ENCODE results near the gene URB1. TPM values are rescaled to one million over a fixed set of nuclear protein-coding genes. Genes with fewer than 3 reads are reported as not detected.
"Not testable (repeated sequence)": the region's sequence is repeated elsewhere in the genome, so short reads cannot be mapped to it uniquely, and the experiment has no call there.

Gene URB1
- total RNA-seq, 1 experiment from 2014 or later: 22.6 TPM

DNA sequence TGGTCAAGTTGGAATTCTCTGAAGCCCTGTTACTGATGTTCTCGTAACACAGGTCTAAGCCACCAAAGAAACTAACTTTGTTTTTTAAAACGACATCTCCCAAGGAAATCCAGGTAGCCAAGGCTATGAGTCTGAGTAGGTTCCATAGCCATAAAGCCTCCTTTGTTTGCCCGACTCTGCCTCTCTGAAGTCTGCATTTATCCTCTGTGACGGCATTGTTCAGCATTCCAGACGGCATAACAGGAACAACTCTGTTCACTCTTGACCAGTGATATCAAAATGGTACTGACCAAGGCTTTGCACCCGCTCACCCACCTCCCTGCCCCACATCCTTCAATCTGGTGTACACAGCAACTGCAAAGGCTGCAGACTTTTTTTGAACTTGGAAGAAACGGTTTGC lies 14.8 kb downstream of the URB1 start:
- no peak for DNase-seq (ENCODE audit: low read depth)

DNA sequence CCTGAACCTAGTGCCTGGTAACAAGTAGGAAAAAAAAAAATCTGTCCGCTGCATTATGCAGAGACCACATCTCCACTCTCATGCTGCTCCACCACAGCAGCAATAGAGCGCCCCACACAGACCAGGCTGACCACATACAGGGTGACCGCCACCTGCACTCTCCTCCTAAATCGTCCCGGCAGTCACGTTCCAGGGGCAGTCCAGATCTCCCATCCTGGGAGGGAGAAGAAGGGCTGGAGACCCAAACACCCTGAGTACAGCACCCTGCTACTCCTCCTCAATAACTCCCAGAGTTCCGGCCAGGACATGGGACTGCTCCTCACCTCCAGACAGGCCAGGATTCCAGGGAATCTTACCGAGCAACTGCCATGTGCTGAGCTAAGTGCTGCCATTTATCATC lies 15.3 kb downstream of the URB1 start:
- no peak for DNase-seq (ENCODE audit: low read depth)

DNA sequence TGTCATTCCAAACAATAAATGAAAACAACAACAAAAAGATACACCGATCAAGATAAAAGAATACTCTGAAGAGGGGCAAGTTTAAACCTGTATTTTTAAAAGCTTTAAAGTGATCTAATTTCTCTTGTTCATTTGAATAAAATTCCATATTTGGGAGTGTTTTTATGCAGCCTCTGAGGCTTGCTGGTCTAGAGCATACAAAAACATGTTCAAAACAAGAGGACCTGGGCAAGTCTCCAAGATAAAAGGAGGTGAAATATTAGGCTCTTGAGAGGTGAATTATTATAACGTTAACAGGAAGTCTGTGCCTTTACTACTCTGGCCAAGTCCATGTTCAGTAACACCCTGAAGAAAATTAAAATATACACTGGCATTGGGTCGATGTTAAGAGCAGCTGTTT lies 20.1 kb downstream of the URB1 start:
- no peak for DNase-seq (ENCODE audit: low read depth)

DNA sequence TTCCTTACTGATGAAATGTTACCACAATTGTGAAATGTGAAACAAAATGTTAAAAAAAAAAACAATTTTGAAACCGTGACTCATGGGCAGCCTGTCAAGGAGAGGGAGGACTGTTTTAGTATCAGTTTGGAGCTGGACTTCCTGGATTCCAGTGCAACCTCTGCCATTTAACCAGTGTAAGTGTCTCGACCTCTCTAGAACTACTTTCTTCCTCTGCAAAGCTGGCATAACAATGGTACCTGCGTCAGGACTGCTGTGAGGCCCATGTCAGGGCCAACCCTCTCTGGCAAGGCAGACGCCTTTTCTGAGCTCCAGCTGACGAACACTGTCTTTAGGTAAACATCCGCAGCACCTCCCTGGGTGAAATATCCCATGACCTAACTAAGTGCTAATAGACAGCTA lies 20.9 kb downstream of the URB1 start:
- DNase-seq (ENCODE audit: low read depth): peak; percentile 78

DNA sequence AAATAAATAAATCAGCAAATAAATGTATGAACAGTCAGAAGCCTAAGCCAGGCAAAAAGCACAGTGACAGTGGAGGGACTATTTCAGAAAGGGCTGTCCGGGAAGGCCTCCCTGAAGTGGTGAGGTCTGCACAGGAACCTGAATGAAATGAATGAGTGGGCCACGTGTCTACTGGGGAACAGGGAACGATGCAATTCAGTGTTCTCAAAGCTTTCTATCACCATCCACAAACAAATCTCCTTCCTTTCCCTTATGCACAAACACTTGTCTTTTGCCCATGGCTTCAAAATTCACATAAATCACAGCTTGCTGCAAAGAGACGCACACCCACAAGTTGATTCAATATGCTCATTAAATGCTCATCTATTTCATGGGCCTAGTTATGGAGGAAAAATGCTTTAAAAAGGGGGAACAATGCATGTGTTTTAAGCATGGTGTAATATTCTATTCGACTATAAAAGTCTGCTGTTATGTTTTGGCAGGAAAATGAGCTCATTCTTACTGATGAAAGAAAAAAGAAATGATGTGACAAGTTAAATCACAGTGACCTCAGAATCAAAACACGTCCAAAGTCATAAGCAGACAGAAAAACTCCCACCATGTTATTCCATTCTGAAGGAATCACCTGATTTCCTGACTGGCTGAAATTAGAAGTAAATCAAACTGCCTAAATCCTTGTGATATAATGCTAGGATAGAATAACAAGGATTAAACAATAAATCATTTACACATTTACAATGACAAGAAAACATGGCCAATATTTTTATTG lies 21.6 kb downstream of the URB1 start:
- DNase-seq (ENCODE audit: low read depth): no peak

DNA sequence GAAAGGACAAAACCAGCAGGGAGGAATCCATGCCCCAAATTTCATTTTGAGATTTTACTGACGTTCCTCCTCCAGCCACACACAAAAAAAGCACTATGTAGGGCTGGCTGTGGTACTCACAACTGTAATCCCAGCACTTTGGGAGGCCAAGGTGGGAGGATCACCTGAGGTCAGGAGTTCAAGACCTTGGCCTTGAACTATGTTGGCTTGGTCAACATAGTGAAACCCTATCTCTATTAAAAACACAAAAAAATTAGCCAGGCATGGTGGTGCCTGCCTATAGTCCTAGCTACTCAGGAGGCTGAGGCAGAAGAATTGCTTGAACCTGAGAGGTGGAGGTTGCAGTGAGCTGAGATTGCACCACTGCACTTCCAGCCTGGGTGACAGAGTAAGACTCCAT lies 23.9 kb downstream of the URB1 start:
- DNase-seq (ENCODE audit: low read depth): not testable (repeated sequence)

DNA sequence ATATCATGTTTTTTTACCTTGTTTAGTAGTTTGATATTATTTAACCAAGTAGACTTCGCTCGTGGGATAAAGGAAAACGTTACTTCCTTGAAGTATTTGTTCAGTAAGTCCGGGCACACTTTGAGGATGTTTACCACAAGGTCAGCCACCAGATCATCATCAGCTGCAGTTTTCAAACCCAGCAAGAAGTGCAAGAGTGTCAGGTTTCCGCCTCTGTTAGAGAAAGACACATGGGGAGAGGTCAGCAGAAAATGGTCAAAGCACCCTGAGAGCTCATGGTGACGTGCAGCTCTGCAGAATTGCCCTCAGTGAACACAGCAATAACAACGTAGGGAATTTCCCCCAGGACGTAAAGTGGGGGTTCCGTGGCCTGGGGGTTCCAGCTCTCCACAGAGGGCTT lies 24.4 kb downstream of the URB1 start:
- no peak for DNase-seq (ENCODE audit: low read depth)

DNA sequence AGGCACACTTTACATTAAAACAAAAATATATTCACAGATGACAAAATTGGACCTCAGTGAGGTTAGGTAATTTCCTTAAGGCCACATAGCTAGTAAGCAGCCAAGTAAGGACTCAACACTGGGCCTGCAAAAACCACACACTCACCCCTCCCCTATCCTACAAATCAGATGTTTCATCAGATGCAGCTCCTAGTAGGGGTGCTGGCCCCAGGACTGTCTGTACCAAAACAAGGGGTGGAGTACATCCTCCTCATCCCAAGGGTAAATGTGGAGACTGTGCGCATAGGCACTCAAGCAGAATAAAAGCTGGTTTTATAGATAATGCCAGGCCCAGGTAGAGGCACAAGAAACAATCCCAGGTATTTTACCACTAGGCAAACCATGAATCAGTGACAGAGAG lies 25.7 kb downstream of the URB1 start:
- peak; percentile 10 for DNase-seq (ENCODE audit: low read depth)

DNA sequence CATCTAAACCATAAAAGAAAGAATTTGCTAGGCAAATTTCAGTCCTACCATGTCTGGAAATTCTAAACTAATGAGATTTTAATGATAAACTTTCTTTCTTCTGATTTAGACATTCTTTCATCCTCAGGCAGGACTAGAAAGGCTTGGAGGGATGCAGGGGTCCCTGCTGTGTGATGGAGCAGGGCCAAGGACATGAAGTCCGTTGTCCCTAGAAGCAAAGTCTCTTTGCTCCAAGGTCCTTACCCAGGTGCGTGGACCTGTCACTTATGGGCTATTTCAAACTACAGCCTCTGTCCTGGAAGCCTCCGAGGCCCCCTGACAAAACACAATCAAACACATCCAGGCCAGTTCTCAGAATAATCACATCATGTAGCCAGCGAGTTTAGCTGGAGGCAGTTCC lies 26.6 kb downstream of the URB1 start:
- DNase-seq (ENCODE audit: low read depth): no peak

DNA sequence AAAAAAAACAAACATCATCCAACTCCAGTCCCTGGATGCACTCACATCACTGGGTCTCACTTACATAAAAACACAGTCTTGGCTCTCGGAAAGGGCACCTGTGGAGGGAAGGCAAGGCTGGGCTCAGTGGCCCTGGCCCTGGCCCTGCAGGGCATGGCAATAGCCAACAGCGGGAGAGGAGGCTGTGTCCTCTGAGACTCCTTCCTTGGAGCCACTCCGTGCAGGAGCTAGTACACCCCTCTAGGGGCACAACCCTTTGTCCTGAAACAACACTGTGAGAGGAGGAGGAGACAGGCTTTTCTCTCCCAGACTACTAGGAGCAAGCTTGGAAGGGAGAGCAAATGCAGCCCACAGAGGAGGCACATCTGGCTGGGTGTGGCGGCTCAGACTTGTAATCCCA lies 28.0 kb downstream of the URB1 start:
- no peak for DNase-seq (ENCODE audit: low read depth)

DNA sequence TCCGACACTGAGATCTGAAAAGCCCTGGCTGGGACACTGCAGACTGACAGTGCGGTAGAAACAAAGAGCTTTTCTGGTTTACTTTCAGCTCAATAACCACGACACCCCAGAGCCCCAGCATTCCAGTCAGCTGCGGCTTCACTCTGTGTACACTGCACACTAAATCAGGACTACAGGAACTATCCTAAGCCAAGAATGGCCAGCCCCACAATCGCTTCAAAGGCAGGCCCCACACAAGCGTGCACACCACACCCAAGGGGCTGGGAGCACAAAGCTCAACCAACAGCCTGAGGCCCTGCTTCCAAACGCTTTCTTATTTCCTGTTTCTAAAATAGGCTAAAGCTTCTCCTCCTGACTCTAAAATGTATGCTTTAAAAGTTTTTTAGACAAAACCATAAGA lies 28.4 kb downstream of the URB1 start:
- no peak for DNase-seq (ENCODE audit: low read depth)

DNA sequence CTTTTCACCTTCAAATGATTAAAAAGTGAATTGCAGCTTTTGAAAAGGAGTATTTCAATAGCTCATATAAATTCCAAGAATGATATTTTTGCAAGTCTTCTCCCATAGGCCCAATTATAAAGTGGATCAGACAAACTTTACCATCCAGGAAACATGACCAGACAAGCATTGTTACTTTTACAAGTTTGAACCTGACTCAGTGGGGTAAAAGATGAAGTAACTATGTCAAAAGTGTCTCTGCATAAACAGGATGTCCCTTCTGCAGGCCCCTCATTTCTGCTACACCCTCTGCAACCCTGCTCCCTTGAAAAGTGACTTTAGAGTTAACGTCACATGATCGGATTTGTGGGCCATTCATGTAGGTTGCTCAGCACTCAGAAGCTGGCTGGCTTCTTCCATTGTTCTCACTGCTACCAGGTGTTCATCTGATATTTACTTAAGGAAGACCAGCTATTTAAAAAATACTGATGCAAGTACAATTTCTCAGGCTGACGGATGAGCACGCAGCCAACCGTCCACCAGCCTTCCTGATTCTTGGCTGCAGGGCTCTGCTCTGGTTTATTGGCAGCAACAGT lies 32.3 kb downstream of the URB1 start:
- DNase-seq (ENCODE audit: low read depth): no peak

DNA sequence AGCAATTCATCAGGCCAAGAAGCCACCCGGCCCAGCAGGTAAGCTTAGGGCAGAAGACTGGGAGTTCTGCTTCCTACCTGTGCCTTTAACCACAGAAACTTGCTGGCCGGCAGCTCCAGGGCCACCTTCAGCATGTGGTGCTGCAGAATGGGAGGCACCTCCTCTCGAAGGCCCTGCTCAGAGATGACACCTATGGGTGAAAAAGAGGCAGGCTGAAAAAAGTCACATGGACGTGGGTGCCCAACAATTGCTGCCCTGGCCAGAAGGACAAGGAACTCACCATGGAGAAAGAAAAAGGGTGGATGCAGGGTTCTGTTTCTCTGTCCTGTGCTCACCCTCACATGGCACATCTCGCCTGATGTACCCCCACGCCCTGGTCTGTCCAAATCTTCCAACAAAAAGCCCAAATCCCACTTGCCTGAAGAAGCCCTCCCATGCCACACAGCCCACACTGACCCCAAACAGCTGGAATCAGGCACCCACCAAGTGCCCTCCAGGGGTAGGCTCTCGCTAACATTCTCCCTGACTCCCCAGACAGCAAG lies 33.0 kb downstream of the URB1 start:
- no peak for DNase-seq (ENCODE audit: low read depth)

DNA sequence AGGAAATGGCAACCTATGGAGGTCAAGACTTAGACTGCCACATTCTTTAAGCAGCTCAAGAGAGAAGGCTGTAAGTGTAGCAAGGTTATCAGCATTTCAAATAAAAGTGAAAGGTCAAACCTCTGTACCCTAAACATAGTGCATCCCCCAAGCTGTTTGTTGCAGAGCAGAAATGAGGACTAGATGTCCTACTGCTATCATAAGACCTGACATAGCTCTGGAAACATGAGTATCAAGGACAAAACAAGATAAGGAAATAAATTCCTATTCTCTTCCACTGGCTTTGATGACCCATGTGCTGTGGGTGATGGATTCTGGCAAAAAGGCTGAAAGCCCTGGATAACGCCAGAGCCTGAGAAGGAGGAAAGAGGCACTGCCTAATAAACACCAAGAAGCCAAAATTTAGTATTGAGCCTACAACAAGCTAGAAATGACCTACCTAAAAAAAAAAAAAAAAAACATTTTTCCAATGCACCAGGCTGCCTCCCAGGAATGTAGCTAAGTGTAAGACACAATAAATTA lies 35.9 kb downstream of the URB1 start:
- DNase-seq (ENCODE audit: low read depth): no peak

DNA sequence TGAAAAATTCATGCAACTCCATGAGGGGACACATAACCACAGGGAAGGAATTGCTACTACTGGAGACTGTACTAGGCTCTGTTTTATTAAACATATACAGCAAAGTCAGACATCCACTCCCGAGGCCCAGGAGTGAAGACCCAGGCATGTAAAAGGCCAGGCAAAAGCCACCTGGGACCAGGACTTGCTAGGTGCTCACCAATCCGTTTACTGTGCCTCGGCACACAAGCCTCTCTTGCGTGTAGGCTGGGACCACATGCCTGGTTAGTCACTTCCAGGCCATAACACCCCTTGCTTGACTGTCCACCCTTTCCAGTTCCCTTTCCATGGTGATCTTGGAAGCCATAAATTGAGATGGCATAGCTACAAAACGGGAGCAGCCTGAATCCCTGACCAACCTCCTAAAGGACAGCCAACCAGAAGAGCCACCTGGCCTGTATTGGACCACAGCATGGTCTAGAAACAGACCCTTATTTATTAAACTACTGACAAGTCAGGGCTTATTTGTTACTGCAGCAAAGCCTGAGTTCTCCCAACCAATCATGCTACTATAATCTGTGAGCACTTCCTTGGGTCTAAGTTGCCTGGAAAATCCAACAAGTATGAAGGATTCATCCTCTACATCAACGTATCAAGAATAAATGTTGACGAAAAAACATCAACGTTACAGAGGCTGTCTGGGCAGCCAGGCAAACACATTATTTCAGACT lies 39.7 kb downstream of the URB1 start:
- DNase-seq (ENCODE audit: low read depth): no peak

DNA sequence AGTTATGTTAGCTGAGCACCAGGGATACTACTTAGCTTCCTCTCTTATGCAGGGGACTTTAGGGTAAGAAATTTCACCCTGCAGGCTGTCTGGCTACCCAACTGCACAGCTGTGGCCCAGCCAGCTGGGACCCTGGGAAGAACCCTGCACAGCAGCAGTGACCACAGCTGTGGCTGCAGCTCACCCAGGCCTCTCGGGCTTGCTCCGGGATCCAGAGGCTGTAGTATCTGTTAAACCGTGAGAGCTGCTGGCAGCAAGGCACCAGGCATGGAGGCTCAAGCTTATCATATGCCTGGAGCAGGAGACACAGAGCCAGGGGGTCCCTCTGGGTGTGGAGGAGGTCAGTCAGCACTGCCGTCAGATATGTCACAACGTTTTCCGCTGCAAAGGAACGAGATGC lies 40.3 kb downstream of the URB1 start:
- DNase-seq (ENCODE audit: low read depth): no peak

DNA sequence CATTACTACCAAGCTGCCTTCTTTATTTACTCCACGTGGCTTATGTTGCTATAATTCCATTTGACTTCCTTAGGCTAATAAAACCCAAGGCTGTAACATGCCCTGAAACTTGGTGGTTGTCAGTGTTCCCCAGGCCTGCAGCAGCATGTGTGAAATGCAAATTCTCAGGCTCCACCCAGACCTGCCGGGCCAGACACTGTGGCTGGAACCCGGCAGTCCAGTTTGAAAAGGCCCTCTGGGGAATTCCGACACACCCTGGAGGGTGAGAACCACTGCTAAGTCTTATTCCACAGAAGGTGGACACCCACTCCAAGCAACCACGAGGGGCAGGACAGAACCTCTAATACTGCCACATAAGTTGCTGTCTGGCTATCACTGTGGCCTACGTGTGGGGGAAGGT lies 41.4 kb downstream of the URB1 start:
- no peak for DNase-seq (ENCODE audit: low read depth)

DNA sequence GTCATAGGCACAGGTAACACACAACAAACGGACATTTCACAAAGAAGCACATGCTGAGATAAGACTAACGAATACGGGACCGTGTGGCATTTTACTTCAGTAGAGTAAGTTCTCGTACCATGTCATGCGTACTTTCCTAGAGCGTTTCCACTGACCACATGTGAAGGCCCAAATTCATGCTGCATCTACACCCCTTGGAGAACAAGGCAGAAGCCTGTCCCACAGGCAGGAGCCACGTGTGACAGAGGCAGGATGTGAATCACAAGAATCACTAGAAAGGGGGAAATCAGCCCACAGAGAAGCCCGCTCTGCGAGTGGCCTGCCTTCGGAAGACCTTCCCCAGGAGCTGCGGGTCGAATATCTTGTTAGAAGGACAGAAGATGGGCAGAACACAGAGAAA lies 41.8 kb downstream of the URB1 start:
- DNase-seq (ENCODE audit: low read depth): no peak

DNA sequence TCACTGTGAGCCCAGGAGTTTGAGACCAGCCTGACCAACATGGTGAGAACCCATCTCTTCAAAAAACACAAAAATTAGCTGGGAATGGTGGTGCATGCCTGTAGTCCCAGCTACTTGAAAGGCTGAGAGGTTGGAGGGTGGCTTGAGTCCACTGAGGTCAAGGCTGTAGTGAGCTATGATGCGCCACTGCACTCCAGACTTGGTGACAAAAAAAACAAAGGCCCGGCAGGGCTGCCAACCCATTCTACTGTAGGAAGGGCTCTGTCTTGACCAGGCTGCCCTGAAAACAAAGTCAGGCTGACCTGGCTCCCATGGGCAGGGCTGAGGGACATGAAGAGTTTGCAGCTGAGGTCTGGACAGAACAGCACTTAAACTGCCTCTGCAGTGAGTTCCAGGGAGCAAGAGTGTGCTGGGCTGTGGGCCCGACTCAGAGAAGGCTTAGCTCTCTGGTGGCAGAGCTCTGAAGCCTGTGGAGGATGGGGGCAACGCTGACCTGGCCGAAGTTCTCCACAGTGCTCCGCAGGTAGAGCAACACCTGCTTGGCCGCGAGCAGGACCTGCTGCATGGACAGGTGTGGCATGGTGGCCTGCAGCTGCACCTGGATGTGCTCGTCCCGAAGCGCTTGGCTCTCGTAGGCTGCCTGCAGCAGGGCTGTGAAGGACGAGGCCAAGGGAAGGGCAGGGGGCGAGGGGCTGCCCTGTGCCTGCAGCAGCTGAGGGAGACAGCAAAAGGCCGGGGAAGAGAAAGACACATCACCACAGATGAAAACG lies 42.4 kb downstream of the URB1 start:
- no peak for DNase-seq (ENCODE audit: low read depth)

DNA sequence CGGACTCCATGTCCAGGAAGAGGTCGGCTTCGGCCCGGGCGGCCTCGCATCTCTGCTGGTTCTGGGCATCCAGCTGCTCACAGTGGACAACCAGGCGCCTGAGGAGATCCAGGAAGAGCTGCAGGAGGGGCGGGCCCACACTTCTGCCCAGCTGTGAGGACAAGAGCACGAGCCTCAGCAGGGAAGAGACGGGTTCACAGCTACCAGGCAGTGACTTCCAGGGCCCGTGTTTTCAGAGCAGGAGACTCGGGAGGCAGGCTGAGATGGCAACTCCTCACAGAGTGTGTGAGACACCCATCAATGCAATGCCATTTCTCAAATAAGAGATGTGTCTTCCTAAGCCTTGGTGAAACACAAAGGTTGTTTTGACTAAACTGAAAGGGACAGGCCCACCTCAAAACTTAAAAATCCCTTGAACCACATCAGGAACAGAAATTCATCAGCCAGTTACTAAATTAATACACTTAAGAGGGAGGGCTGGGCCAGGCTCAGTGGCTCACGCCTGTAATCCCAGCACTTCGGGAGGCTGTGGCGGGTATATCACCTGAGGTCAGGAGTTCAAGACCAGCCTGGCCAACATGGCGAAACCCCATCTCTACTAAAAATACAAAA lies 43.4 kb downstream of the URB1 start:
- DNase-seq (ENCODE audit: low read depth): no peak

DNA sequence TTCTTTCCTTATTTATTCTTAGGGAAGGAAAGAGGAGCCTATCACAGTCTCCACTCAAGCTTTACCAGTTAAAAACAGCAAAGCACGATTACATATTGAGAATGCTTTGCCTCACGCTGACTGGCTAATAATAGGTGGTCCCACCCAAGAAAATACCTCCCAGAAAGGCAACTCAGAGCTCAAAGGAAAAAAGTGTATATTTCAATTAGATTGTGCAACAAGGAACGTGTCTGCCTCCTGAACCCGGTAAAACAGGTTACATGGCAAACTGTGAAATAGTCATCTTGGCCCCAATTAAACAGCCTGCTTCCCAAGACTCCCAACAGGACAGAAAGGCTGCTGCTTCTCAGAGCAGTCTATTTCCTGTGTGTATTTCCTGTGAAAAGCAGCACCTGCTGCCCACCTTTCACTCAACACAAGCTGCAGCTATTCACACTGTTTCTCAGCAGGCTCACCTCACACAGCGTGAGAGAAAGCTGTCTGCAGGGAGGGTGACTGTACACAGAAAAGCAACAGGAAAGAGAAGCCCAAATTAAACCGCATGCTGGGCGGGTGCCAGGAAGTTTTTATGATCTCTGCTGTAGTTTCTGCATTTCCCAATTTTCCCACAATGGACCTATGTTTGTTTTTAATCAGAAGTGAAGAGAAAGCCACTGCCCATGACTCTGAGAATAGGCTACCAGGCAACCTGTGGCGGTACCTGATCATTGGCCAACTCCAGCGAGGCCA lies 44.0 kb downstream of the URB1 start:
- no peak for DNase-seq (ENCODE audit: low read depth)

Data from LHCN-M2 (cell line).